H7 (cell line): ENCODE measurements around the gene TBC1D9B. TPM values are rescaled to one million over a fixed set of nuclear protein-coding genes. Genes with fewer than 3 reads are reported as not detected.

Experiments used
- DNase-seq: peaks from one replicate; pipeline ENCODE4 v3.0.0; 2012
- H3K27me3 ChIP-seq: 2 replicates; pipeline ENCODE4 v1.6.0; 2011; ENCODE audit warnings: mild to moderate bottlenecking, low read length; ENCODE audit not compliant: control insufficient read depth, insufficient read depth
- H3K36me3 ChIP-seq: replicated peaks from 2 replicates; pipeline ENCODE4 v1.5.1; 2011; ENCODE audit warnings: low read length; ENCODE audit not compliant: control insufficient read depth, insufficient read depth
- H3K4me3 ChIP-seq: 2 replicates; pipeline ENCODE4 v1.5.1; 2011; ENCODE audit warnings: low read depth, mild to moderate bottlenecking, control low read depth, low read length, moderate library complexity; ENCODE audit not compliant: insufficient read depth
- total RNA-seq: library from RNA; depleted of rRNA; stranded (reverse); fragments of >200 nt; shearing (Covaris generic); gene quantifications from 2 replicates; pipeline ENCODE4 v1.2.3, GENCODE V29; 2014

The TBC1D9B gene
- total RNA-seq, 1 experiment from 2014 or later = 48.1 TPM

- H3K36me3 ChIP-seq = peaks cover 7% of the 10 kb centered on the region
- no peak for DNase-seq
These were observed 7.0 kb downstream of the TBC1D9B start for GRCh38 chr5:179900711-179901110.

GRCh38 chr5:179900206-179900605 lies 7.5 kb downstream of the TBC1D9B start:
- DNase-seq = no peak
- peaks cover 7% of the 10 kb centered on the region for H3K36me3 ChIP-seq
- H3K27me3 ChIP-seq = no peaks in the 10 kb centered on the region
- H3K4me3 ChIP-seq = no peak overlapping the region

More at GRCh38 chr5:179900711-179901110, 7.0 kb downstream of the TBC1D9B start:
- H3K4me3 ChIP-seq = no peak overlapping the region
- no peaks in the 10 kb centered on the region for H3K27me3 ChIP-seq

GRCh38 chr5:179895861-179896260 lies 11.8 kb downstream of the TBC1D9B start:
- peaks cover 21% of the 10 kb centered on the region for H3K36me3 ChIP-seq
- no peak for DNase-seq

GRCh38 chr5:179893958-179894895 lies 13.5 kb downstream of the TBC1D9B start:
- Histone ChIP-seq H3K36me3 (peaks cover 30% of the 10 kb centered on the region), H3K27me3 (no peaks in the 10 kb centered on the region), H3K4me3 (no peak overlapping the region)
- no peak for DNase-seq

More at GRCh38 chr5:179895861-179896260, 11.8 kb downstream of the TBC1D9B start:
- Histone ChIP-seq H3K27me3 (no peaks in the 10 kb centered on the region), H3K4me3 (no peak overlapping the region)

- Histone ChIP-seq H3K4me3 (no peak overlapping the region), H3K36me3 (peaks cover 31% of the 10 kb centered on the region), H3K27me3 (no peaks in the 10 kb centered on the region)
- no peak for DNase-seq
These were observed 14.4 kb downstream of the TBC1D9B start for GRCh38 chr5:179893076-179893957.

- Histone ChIP-seq H3K36me3 (peaks cover 34% of the 10 kb centered on the region), H3K4me3 (no peak overlapping the region), H3K27me3 (no peaks in the 10 kb centered on the region)
These were observed 15.4 kb downstream of the TBC1D9B start for GRCh38 chr5:179892255-179892654.

GRCh38 chr5:179890751-179891682 lies 16.7 kb downstream of the TBC1D9B start:
- Histone ChIP-seq H3K27me3 (no peaks in the 10 kb centered on the region), H3K36me3 (peaks cover 36% of the 10 kb centered on the region), H3K4me3 (no peak overlapping the region)
- DNase-seq = no peak

More at GRCh38 chr5:179892255-179892654, 15.4 kb downstream of the TBC1D9B start:
- DNase-seq = no peak

- no peak for DNase-seq
- peaks cover 38% of the 10 kb centered on the region for H3K36me3 ChIP-seq
- no peak overlapping the region for H3K4me3 ChIP-seq
- no peaks in the 10 kb centered on the region for H3K27me3 ChIP-seq
These were observed 17.8 kb downstream of the TBC1D9B start for GRCh38 chr5:179889885-179890284.

GRCh38 chr5:179887802-179888201 lies 19.9 kb downstream of the TBC1D9B start:
- H3K27me3 ChIP-seq = no peaks in the 10 kb centered on the region
- peaks cover 42% of the 10 kb centered on the region for H3K36me3 ChIP-seq
- DNase-seq = no peak
- H3K4me3 ChIP-seq = no peak overlapping the region

GRCh38 chr5:179887095-179887494 lies 20.6 kb downstream of the TBC1D9B start:
- Histone ChIP-seq H3K36me3 (peaks cover 37% of the 10 kb centered on the region), H3K4me3 (no peak overlapping the region), H3K27me3 (no peaks in the 10 kb centered on the region)
- no peak for DNase-seq

- DNase-seq = no peak
- no peaks in the 10 kb centered on the region for H3K27me3 ChIP-seq
- H3K36me3 ChIP-seq = peaks cover 34% of the 10 kb centered on the region
- H3K4me3 ChIP-seq = no peak overlapping the region
These were observed 21.3 kb downstream of the TBC1D9B start for GRCh38 chr5:179886190-179886911.

GRCh38 chr5:179885491-179886090 lies 22.1 kb downstream of the TBC1D9B start:
- DNase-seq = no peak
- no peak overlapping the region for H3K4me3 ChIP-seq
- H3K36me3 ChIP-seq = peaks cover 28% of the 10 kb centered on the region
- H3K27me3 ChIP-seq = no peaks in the 10 kb centered on the region

GRCh38 chr5:179883163-179883562 lies 24.5 kb downstream of the TBC1D9B start:
- Histone ChIP-seq H3K27me3 (no peaks in the 10 kb centered on the region), H3K4me3 (no peak overlapping the region), H3K36me3 (peaks cover 21% of the 10 kb centered on the region)
- DNase-seq = no peak
